GM12878 (cell line): ENCODE measurements around the gene GNB3. TPM values are rescaled to one million over a fixed set of nuclear protein-coding genes. Genes with fewer than 3 reads are reported as not detected.

ENCODE experiments used
- BACH1 ChIP-seq: fragments of 450-650 bp; IDR thresholded peaks from 2 replicates; pipeline ENCODE4 v1.6.1; 2017; ENCODE audit warnings: mild to moderate bottlenecking, borderline replicate concordance
- CBX3 ChIP-seq: fragments of 200-600 bp; sonication (generic); IDR thresholded peaks from 2 replicates; pipeline ENCODE4 v1.6.1; 2016; ENCODE audit warnings: low read depth, borderline replicate concordance
- EGR1 ChIP-seq, 2 experiments: IDR thresholded peaks; 1 replicate in 1 of 2; 2 replicates in 1 of 2; pipeline ENCODE4 v1.6.1; 2011 to 2012; ENCODE audit warnings: low read depth in 2 of 2, low read length in 2 of 2, borderline replicate concordance in 1 of 2, mild to moderate bottlenecking in 1 of 2, moderate library complexity in 1 of 2
- ETV6 ChIP-seq, 2 experiments: fragments of 450-650 bp in 1 of 2; IDR thresholded peaks in 1 of 2; conservative IDR thresholded peaks in 1 of 2; 2 replicates each; pipeline ENCODE4 v1.6.1; 2014; ENCODE audit warnings: antibody characterized with exemption in 1 of 2, borderline replicate concordance in 1 of 2, low read depth in 1 of 2, mild to moderate bottlenecking in 1 of 2, moderate library complexity in 1 of 2
- EZH2 ChIP-seq: IDR thresholded peaks from 2 replicates; pipeline ENCODE4 v1.6.1; 2012; ENCODE audit warnings: low read depth, mild to moderate bottlenecking, control low read depth, inconsistent platforms, low read length, borderline replicate concordance; ENCODE audit not compliant: control insufficient read depth
- JUND ChIP-seq: IDR thresholded peaks from 2 replicates; pipeline ENCODE4 v1.6.1; 2012; ENCODE audit warnings: low read depth, mild to moderate bottlenecking, low read length, improper control_type of control experiment, moderate library complexity
- KAT2A ChIP-seq: conservative IDR thresholded peaks from 2 replicates; pipeline ENCODE4 v1.6.1; 2011; ENCODE audit warnings: low read depth, low read length; ENCODE audit not compliant: control insufficient read depth
- KDM1A ChIP-seq: fragments of 200-600 bp; sonication (generic); IDR thresholded peaks from 2 replicates; pipeline ENCODE4 v1.6.1; 2016; ENCODE audit warnings: borderline replicate concordance
- KLF5 ChIP-seq: fragments of 450-650 bp; IDR thresholded peaks from 2 replicates; pipeline ENCODE4 v1.6.1; 2014; ENCODE audit warnings: mild to moderate bottlenecking; ENCODE audit not compliant: partially characterized antibody
- NFIC ChIP-seq: IDR thresholded peaks from 2 replicates; pipeline ENCODE4 v1.6.1; 2012; ENCODE audit warnings: low read depth, mild to moderate bottlenecking, inconsistent platforms, low read length, moderate library complexity
- NFXL1 ChIP-seq: fragments of 450-650 bp; IDR thresholded peaks from 2 replicates; pipeline ENCODE4 v1.6.1; 2017; ENCODE audit warnings: antibody characterized with exemption, mild to moderate bottlenecking, borderline replicate concordance
- POU2F2 ChIP-seq: IDR thresholded peaks from 3 replicates; pipeline ENCODE4 v1.6.1; 2011; ENCODE audit warnings: low read depth, mild to moderate bottlenecking, low read length, borderline replicate concordance
- RB1 ChIP-seq: fragments of 450-650 bp; formaldehyde crosslinking; IDR thresholded peaks from 2 replicates; pipeline ENCODE4 v1.6.1; 2017; ENCODE audit warnings: mild to moderate bottlenecking, borderline replicate concordance
- RFX5 ChIP-seq: IDR thresholded peaks from 2 replicates; pipeline ENCODE4 v1.6.1; 2011; ENCODE audit warnings: low read depth, low read length, improper control_type of control experiment
- RUNX3 ChIP-seq: IDR thresholded peaks from 2 replicates; pipeline ENCODE4 v1.6.1; 2012; ENCODE audit warnings: low read length, inconsistent platforms
- SPI1 ChIP-seq: IDR thresholded peaks from 2 replicates; pipeline ENCODE4 v1.6.1; 2011; ENCODE audit warnings: low read depth, mild to moderate bottlenecking, low read length, moderate library complexity, borderline replicate concordance; ENCODE audit not compliant: insufficient read depth
- SREBF1 ChIP-seq: IDR thresholded peaks from 2 replicates; pipeline ENCODE4 v1.6.1; 2012; ENCODE audit warnings: mild to moderate bottlenecking, low read length
- ZNF207 ChIP-seq: fragments of 450-650 bp; IDR thresholded peaks from 2 replicates; pipeline ENCODE4 v1.6.1; 2014; ENCODE audit warnings: antibody characterized with exemption, mild to moderate bottlenecking, borderline replicate concordance
- ZNF384 ChIP-seq: IDR thresholded peaks from 2 replicates; pipeline ENCODE4 v1.6.1; 2012; ENCODE audit warnings: low read depth, mild to moderate bottlenecking, low read length, improper control_type of control experiment, borderline replicate concordance
- ZZZ3 ChIP-seq: IDR thresholded peaks from 2 replicates; pipeline ENCODE4 v1.6.1; 2011; ENCODE audit warnings: low read depth; ENCODE audit not compliant: control insufficient read depth, insufficient read length
- polyA plus RNA-seq, 11 experiments: library from polyadenylated mRNA; depleted of rRNA in 4 of 11; unstranded in 6 of 11; stranded (reverse) in 5 of 11; fragments of >200 nt; fragmentation: Nextera tagmentation in 4 of 11; fragmentation: Illumina TruSeq in 1 of 11; extraction: Ambion mirVana in 4 of 11; extraction: Trizol in 1 of 11; gene quantifications; 1 replicate in 1 of 11; 2 replicates in 10 of 11; pipeline versions ENCODE4 v1.2.1 to v1.2.3, GENCODE V29; 2011 to 2016; ENCODE audit warnings: inconsistent platforms in 2 of 11, missing spikeins in 2 of 11, low read depth in 1 of 11
- total RNA-seq, 4 experiments: library from RNA; depleted of rRNA in 3 of 4; stranded (reverse); fragments of >200 nt in 3 of 4; fragmentation: Illumina TruSeq in 1 of 4; extraction: Trizol in 1 of 4; gene quantifications; 2 replicates each; pipeline versions ENCODE4 v1.2.1 to v1.2.3, GENCODE V29; 2013 to 2021
- TF ChIP-seq, protein P1 (sequence below): fragments of 450-650 bp; IDR thresholded peaks from 2 replicates; pipeline ENCODE4 v1.6.1; 2017; ENCODE audit warnings: mild to moderate bottlenecking, moderate library complexity
- TF ChIP-seq, protein P2 (sequence below): fragments of 450-650 bp; formaldehyde crosslinking; IDR thresholded peaks from 2 replicates; pipeline ENCODE4 v1.4.0; 2020; ENCODE audit warnings: mild to moderate bottlenecking, moderate library complexity

The GNB3 gene
- total and polyA plus RNA-seq, 10 of the 15 experiments (the other 5 are each of a cell fraction or from before 2014, with no cell fraction given), result 0.05 to 1.1 (median 0.36) TPM

DNA sequence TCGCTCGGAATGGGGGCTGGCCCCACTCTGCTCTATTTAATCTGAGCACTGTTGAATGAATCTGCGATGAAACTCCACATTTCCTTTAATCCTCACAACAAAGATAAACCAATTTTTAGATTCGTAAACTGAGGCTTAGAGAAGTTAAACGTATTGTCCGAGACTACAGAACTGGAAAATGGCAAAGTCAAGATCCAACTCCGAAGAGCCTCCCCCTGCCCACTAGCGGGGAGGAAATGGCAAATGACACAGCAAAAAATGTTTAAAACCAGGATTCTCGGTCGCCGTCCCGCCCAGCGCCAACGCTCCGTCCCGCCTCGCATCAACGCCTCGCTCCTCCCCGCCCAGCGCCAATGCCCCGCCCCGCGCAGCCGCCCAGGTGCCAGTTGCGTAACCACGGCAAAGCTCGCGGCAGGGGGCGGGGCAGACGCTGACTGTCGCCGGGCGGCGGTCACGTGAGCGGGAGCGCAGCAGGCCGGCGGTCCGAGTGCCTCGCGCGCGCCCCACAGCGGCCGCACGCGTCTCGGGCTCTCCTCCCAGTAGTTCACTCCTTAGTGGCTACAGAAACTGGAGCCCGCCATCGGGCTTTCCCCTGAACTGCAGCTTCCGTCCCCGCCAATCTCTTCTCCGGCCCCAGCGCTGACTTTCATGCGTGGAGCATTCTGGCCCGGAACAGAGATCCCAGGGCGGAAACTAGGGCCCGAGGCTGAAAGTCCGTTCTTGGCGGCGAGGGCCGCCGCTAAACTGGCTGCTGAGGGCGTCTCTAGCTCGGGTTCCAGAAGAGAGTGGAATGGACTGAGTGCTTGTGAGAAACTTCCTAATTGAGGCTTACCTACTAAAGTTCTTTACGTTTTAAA lies 50.3 kb downstream of the GNB3 start (continued):
- TF ChIP-seq ZNF207, result peak; percentile 68
- TF ChIP-seq EGR1 (IDR thresholded peaks at IDR 0.05; ENCODE audit: borderline replicate concordance in 1 of 2, low read depth in 2 of 2, low read length in 2 of 2), result no peak
- peak; percentile 80; the same call in 1 of the 2 replicates for TF ChIP-seq RB1
- no peak for TF ChIP-seq SPI1
- TF ChIP-seq KAT2A, result no peak
- TF ChIP-seq ZZZ3, result no peak
- TF ChIP-seq, protein P1, sequence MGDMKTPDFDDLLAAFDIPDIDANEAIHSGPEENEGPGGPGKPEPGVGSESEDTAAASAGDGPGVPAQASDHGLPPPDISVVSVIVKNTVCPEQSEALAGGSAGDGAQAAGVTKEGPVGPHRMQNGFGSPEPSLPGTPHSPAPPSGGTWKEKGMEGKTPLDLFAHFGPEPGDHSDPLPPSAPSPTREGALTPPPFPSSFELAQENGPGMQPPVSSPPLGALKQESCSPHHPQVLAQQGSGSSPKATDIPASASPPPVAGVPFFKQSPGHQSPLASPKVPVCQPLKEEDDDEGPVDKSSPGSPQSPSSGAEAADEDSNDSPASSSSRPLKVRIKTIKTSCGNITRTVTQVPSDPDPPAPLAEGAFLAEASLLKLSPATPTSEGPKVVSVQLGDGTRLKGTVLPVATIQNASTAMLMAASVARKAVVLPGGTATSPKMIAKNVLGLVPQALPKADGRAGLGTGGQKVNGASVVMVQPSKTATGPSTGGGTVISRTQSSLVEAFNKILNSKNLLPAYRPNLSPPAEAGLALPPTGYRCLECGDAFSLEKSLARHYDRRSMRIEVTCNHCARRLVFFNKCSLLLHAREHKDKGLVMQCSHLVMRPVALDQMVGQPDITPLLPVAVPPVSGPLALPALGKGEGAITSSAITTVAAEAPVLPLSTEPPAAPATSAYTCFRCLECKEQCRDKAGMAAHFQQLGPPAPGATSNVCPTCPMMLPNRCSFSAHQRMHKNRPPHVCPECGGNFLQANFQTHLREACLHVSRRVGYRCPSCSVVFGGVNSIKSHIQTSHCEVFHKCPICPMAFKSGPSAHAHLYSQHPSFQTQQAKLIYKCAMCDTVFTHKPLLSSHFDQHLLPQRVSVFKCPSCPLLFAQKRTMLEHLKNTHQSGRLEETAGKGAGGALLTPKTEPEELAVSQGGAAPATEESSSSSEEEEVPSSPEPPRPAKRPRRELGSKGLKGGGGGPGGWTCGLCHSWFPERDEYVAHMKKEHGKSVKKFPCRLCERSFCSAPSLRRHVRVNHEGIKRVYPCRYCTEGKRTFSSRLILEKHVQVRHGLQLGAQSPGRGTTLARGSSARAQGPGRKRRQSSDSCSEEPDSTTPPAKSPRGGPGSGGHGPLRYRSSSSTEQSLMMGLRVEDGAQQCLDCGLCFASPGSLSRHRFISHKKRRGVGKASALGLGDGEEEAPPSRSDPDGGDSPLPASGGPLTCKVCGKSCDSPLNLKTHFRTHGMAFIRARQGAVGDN, result peak; percentile 91
- TF ChIP-seq KDM1A, result no peak
- 0 out of 2 replicates have a peak, but pooled peaks have one; percentile 35 for TF ChIP-seq JUND
- TF ChIP-seq CBX3, result no peak
- no peak for TF ChIP-seq ZNF384
- peak; percentile 95 for TF ChIP-seq BACH1
- peak; percentile 45 for TF ChIP-seq KLF5
- peak; percentile 5 for TF ChIP-seq RUNX3
- no peak; the same call in 1 of the 2 replicates for TF ChIP-seq NFIC
- TF ChIP-seq SREBF1, result no peak
- TF ChIP-seq NFXL1, result no peak
- no peak for TF ChIP-seq RFX5
- TF ChIP-seq, protein P2, sequence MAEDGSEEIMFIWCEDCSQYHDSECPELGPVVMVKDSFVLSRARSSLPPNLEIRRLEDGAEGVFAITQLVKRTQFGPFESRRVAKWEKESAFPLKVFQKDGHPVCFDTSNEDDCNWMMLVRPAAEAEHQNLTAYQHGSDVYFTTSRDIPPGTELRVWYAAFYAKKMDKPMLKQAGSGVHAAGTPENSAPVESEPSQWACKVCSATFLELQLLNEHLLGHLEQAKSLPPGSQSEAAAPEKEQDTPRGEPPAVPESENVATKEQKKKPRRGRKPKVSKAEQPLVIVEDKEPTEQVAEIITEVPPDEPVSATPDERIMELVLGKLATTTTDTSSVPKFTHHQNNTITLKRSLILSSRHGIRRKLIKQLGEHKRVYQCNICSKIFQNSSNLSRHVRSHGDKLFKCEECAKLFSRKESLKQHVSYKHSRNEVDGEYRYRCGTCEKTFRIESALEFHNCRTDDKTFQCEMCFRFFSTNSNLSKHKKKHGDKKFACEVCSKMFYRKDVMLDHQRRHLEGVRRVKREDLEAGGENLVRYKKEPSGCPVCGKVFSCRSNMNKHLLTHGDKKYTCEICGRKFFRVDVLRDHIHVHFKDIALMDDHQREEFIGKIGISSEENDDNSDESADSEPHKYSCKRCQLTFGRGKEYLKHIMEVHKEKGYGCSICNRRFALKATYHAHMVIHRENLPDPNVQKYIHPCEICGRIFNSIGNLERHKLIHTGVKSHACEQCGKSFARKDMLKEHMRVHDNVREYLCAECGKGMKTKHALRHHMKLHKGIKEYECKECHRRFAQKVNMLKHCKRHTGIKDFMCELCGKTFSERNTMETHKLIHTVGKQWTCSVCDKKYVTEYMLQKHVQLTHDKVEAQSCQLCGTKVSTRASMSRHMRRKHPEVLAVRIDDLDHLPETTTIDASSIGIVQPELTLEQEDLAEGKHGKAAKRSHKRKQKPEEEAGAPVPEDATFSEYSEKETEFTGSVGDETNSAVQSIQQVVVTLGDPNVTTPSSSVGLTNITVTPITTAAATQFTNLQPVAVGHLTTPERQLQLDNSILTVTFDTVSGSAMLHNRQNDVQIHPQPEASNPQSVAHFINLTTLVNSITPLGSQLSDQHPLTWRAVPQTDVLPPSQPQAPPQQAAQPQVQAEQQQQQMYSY (CRISPR knock-in tag), result no peak
- TF ChIP-seq EZH2, result no peak
- peak; percentile 47; the same call in 1 of the 3 replicates for TF ChIP-seq POU2F2
- peak in 1 of 2 experiments; percentile 60; a peak in 1 of 4 replicates for TF ChIP-seq ETV6 (conservative IDR thresholded peaks at IDR 0.05 in 1 of 2, IDR thresholded peaks at IDR 0.05 in 1 of 2; ENCODE audit: borderline replicate concordance in 1 of 2, low read depth in 1 of 2)
